IPS-11a (cell line): Measurements from ENCODE around the gene RNASE7.
"Not testable (repeated sequence)": the region's sequence is repeated elsewhere in the genome, so short reads cannot be mapped to it uniquely, and the experiment has no call there.

Experiments
- H3K4me3 ChIP-seq: one replicate; pipeline ENCODE4 v1.5.1; 2013; ENCODE audit warnings: low read depth, low read length, control low read depth

RNASE7 gene

GRCh38 chr14:21041676-21042433, at the start of gene RNASE7:
TSS of gene RNASE7 (plus strand) at chr14:21042362. CDS start at chr14:21042993, 631 bp downstream.
- H3K4me3 ChIP-seq, result no peak within 1 kb of the TSS

GRCh38 chr14:20996521-20996920, 45.6 kb upstream of the RNASE7 start:
- H3K4me3 ChIP-seq, result no peak overlapping the region

GRCh38 chr14:20997115-20997514, 45.0 kb upstream of the RNASE7 start:
- no peak overlapping the region for H3K4me3 ChIP-seq

GRCh38 chr14:20997564-20997963, 44.6 kb upstream of the RNASE7 start:
- no peak overlapping the region for H3K4me3 ChIP-seq

GRCh38 chr14:20998139-20998538, 44.0 kb upstream of the RNASE7 start:
- H3K4me3 ChIP-seq, result no peak overlapping the region

GRCh38 chr14:20998674-20999366, 43.3 kb upstream of the RNASE7 start, which contains the start of gene SLC39A2:
TSS of gene SLC39A2 (plus strand) at chr14:20999293. CDS start at chr14:20999447, 154 bp downstream.
- no peak within 1 kb of the TSS for H3K4me3 ChIP-seq

- no peak overlapping the region for H3K4me3 ChIP-seq
These were observed 42.6 kb upstream of the RNASE7 start for GRCh38 chr14:20999591-20999990.

GRCh38 chr14:21001218-21001617, 40.9 kb upstream of the RNASE7 start:
- no peak overlapping the region for H3K4me3 ChIP-seq

GRCh38 chr14:21003788-21004346, 38.3 kb upstream of the RNASE7 start:
- no peak overlapping the region for H3K4me3 ChIP-seq

GRCh38 chr14:21009721-21010120, 32.4 kb upstream of the RNASE7 start:
- not testable (repeated sequence) for H3K4me3 ChIP-seq

- no peak overlapping the region for H3K4me3 ChIP-seq
These were observed 31.0 kb upstream of the RNASE7 start for GRCh38 chr14:21011136-21011535.

- H3K4me3 ChIP-seq, result no peak overlapping the region
These were observed 27.4 kb upstream of the RNASE7 start for GRCh38 chr14:21014761-21015190.

- H3K4me3 ChIP-seq, result no peak overlapping the region
These were observed 26.9 kb upstream of the RNASE7 start for GRCh38 chr14:21015312-21015711.

- no peak overlapping the region for H3K4me3 ChIP-seq
These were observed 25.6 kb upstream of the RNASE7 start for GRCh38 chr14:21016413-21017190.

- H3K4me3 ChIP-seq, result no peak overlapping the region
These were observed 24.5 kb upstream of the RNASE7 start for GRCh38 chr14:21017528-21018245.

- H3K4me3 ChIP-seq, result no peak overlapping the region
These were observed 23.9 kb upstream of the RNASE7 start for GRCh38 chr14:21018286-21018685.

- H3K4me3 ChIP-seq, result no peak overlapping the region
These were observed 23.4 kb upstream of the RNASE7 start for GRCh38 chr14:21018781-21019180.

GRCh38 chr14:21019366-21019765, 22.8 kb upstream of the RNASE7 start:
- H3K4me3 ChIP-seq, result no peak overlapping the region

- no peak overlapping the region for H3K4me3 ChIP-seq
These were observed 21.1 kb upstream of the RNASE7 start for GRCh38 chr14:21020977-21021545.

- H3K4me3 ChIP-seq, result no peak overlapping the region
These were observed 19.5 kb upstream of the RNASE7 start for GRCh38 chr14:21022686-21023085.
